Fibroblast of peridontal ligament (primary cell): Measurements from ENCODE around the gene RNF144B.
A peak's percentile ranks its signal among the peaks of the same experiment; 100 is the strongest.

ENCODE experiments used
- DNase-seq: peaks from one replicate; pipeline ENCODE4 v3.0.0-alpha.2; 2010; ENCODE audit errors: extremely low read depth

RNF144B gene

GRCh38 chr6:18509871-18510643, 122.9 kb downstream of the RNF144B start:
- DNase-seq = peak; percentile 72

- no peak for DNase-seq
These were observed 123.5 kb downstream of the RNF144B start for GRCh38 chr6:18510644-18511033.

- no peak for DNase-seq
These were observed 124.1 kb downstream of the RNF144B start for GRCh38 chr6:18511211-18511610.

GRCh38 chr6:18513253-18513798, 126.2 kb downstream of the RNF144B start:
- DNase-seq = no peak

GRCh38 chr6:18514180-18514579, 127.0 kb downstream of the RNF144B start:
- DNase-seq = no peak

GRCh38 chr6:18515767-18516166, 128.6 kb downstream of the RNF144B start:
- no peak for DNase-seq
